Measurements from ENCODE around the gene ESR2.
"Not testable (repeated sequence)": the region's sequence is repeated elsewhere in the genome, so short reads cannot be mapped to it uniquely, and the experiment has no call there.

The ESR2 gene

GRCh38 chr14:64293976-64294671 is at the start of gene ESR2:
TSS of gene ESR2 (minus strand) at chr14:64294371. CDS start at chr14:64282985, 11,386 bp downstream.
- DNase-seq (ENCODE audit: low read depth), result peak; percentile 1

- no peak for DNase-seq (ENCODE audit: low read depth)
Observed at GRCh38 chr14:64340560-64341196, 46.5 kb upstream of the ESR2 start.

- DNase-seq (ENCODE audit: low read depth), result peak; percentile 73
Observed at GRCh38 chr14:64338616-64339316, 44.6 kb upstream of the ESR2 start.

- DNase-seq (ENCODE audit: low read depth), result no peak
Observed at GRCh38 chr14:64337888-64338615, 43.9 kb upstream of the ESR2 start.

- DNase-seq (ENCODE audit: low read depth), result no peak
Observed at GRCh38 chr14:64329149-64329548, 35.0 kb upstream of the ESR2 start.

- DNase-seq (ENCODE audit: low read depth), result no peak
Observed at GRCh38 chr14:64326502-64326901, 32.3 kb upstream of the ESR2 start.

- DNase-seq (ENCODE audit: low read depth), result no peak
Observed at GRCh38 chr14:64324895-64325294, 30.7 kb upstream of the ESR2 start.

GRCh38 chr14:64324461-64324860 is 30.3 kb upstream of the ESR2 start:
- no peak for DNase-seq (ENCODE audit: low read depth)

- DNase-seq (ENCODE audit: low read depth), result not testable (repeated sequence)
Observed at GRCh38 chr14:64320362-64320761, 26.2 kb upstream of the ESR2 start.

- not testable (repeated sequence) for DNase-seq (ENCODE audit: low read depth)
Observed at GRCh38 chr14:64318695-64319094, 24.5 kb upstream of the ESR2 start.

GRCh38 chr14:64303471-64303917 is 9.3 kb upstream of the ESR2 start:
- DNase-seq (ENCODE audit: low read depth), result no peak

- DNase-seq (ENCODE audit: low read depth), result no peak
Observed at GRCh38 chr14:64298773-64299172, 4.6 kb upstream of the ESR2 start.

GRCh38 chr14:64296561-64296960 is 2.4 kb upstream of the ESR2 start:
- no peak for DNase-seq (ENCODE audit: low read depth)

GRCh38 chr14:64294672-64295413 is 672 bp upstream of the ESR2 start:
- peak; percentile 78 for DNase-seq (ENCODE audit: low read depth)

- no peak for DNase-seq (ENCODE audit: low read depth)
Observed at GRCh38 chr14:64292197-64292596, 2.0 kb downstream of the ESR2 start.

- no peak for DNase-seq (ENCODE audit: low read depth)
Observed at GRCh38 chr14:64289571-64289970, 4.6 kb downstream of the ESR2 start.

- no peak for DNase-seq (ENCODE audit: low read depth)
Observed at GRCh38 chr14:64281805-64282204, 12.4 kb downstream of the ESR2 start.

- DNase-seq (ENCODE audit: low read depth), result no peak
Observed at GRCh38 chr14:64279704-64280668, 14.2 kb downstream of the ESR2 start.

- DNase-seq (ENCODE audit: low read depth), result no peak
Observed at GRCh38 chr14:64278458-64278857, 15.7 kb downstream of the ESR2 start.

- DNase-seq (ENCODE audit: low read depth), result no peak
Observed at GRCh38 chr14:64272019-64272418, 22.2 kb downstream of the ESR2 start.

All from activated T-cell treated with anti-CD3 and anti-CD28 coated beads for 1 hour (primary cell).